OCI-LY7 (cell line): ENCODE data around the gene HOXB5.

Source experiments
- EZH2phosphoT487 ChIP-seq: fragments of 200-600 bp; sonication (generic); IDR thresholded peaks from 2 replicates; pipeline ENCODE4 v1.6.1; 2018; ENCODE audit warnings: low read depth, borderline replicate concordance, mild to moderate bottlenecking, mixed run types, antibody characterized with exemption, low read length, moderate library complexity, mixed read lengths
- TF ChIP-seq, protein P1 (sequence below): fragments of 200-600 bp; sonication (generic); conservative IDR thresholded peaks from 2 replicates; pipeline ENCODE4 v1.5.1; 2014; ENCODE audit warnings: mild to moderate bottlenecking, antibody characterized with exemption, low read length, moderate library complexity, mixed read lengths

DNA sequence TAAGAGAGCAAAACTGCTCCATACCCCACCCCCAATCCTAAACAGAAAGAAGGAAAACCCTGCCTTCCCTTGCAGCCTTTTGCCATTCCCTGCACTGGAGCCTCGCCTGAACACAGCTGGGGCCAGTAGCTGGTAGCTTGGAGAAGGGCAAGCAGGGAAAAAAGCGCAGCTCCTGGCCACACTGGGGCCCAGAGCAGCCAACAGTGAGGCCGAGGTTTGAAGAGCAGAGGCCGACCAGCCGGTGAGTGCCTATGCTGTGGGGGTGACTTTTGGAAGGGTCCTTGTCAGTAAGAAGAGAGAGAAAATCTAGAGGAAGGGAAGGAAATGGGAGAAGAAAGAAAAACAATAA is 35.8 kb upstream of the HOXB5 start:
- TF ChIP-seq, protein P1, sequence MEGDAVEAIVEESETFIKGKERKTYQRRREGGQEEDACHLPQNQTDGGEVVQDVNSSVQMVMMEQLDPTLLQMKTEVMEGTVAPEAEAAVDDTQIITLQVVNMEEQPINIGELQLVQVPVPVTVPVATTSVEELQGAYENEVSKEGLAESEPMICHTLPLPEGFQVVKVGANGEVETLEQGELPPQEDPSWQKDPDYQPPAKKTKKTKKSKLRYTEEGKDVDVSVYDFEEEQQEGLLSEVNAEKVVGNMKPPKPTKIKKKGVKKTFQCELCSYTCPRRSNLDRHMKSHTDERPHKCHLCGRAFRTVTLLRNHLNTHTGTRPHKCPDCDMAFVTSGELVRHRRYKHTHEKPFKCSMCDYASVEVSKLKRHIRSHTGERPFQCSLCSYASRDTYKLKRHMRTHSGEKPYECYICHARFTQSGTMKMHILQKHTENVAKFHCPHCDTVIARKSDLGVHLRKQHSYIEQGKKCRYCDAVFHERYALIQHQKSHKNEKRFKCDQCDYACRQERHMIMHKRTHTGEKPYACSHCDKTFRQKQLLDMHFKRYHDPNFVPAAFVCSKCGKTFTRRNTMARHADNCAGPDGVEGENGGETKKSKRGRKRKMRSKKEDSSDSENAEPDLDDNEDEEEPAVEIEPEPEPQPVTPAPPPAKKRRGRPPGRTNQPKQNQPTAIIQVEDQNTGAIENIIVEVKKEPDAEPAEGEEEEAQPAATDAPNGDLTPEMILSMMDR = no peak
- no peak for TF ChIP-seq EZH2phosphoT487
